GM23248 (cell line): ENCODE data around the gene NCKIPSD. TPM values are rescaled to one million over a fixed set of nuclear protein-coding genes. Genes with fewer than 3 reads are reported as not detected.

Source experiments
- DNase-seq: peaks from one replicate; pipeline ENCODE4 v3.0.0-alpha.2; 2015
- H2AFZ ChIP-seq: fragments of 200-600 bp; sonication (generic); 2 replicates; pipeline ENCODE4 v1.6.1; 2016; ENCODE audit warnings: antibody characterized with exemption
- H3F3A ChIP-seq: fragments of 200-600 bp; sonication (generic); 2 replicates; pipeline ENCODE4 v1.6.1; 2016; ENCODE audit warnings: mild to moderate bottlenecking, antibody characterized with exemption, mixed run types; ENCODE audit not compliant: insufficient read depth
- H3K27ac ChIP-seq: fragments of 200-600 bp; sonication (generic); 2 replicates; pipeline ENCODE4 v1.5.1; 2016; ENCODE audit warnings: mild to moderate bottlenecking
- H3K27me3 ChIP-seq: fragments of 200-600 bp; sonication (generic); replicated peaks from 2 replicates; pipeline ENCODE4 v1.6.1; 2016; ENCODE audit warnings: mild to moderate bottlenecking; ENCODE audit not compliant: insufficient read depth
- H3K36me3 ChIP-seq: fragments of 200-600 bp; sonication (generic); 2 replicates; pipeline ENCODE4 v1.6.1; 2016; ENCODE audit warnings: low read depth, mild to moderate bottlenecking
- H3K4me1 ChIP-seq: fragments of 200-600 bp; sonication (generic); 2 replicates; pipeline ENCODE4 v1.6.1; 2016; ENCODE audit warnings: mild to moderate bottlenecking; ENCODE audit not compliant: insufficient read depth
- H3K4me2 ChIP-seq: fragments of 200-600 bp; sonication (generic); one replicate; pipeline ENCODE4 v1.6.1; 2016; ENCODE audit warnings: mild to moderate bottlenecking; ENCODE audit not compliant: unreplicated experiment
- H3K4me3 ChIP-seq: fragments of 200-600 bp; sonication (generic); 2 replicates; pipeline ENCODE4 v1.5.1; 2016; ENCODE audit warnings: mild to moderate bottlenecking
- H3K79me2 ChIP-seq: fragments of 200-600 bp; sonication (generic); 2 replicates; pipeline ENCODE4 v1.6.1; 2016; ENCODE audit warnings: mild to moderate bottlenecking; ENCODE audit not compliant: insufficient read depth
- H3K9ac ChIP-seq: fragments of 200-600 bp; sonication (generic); 2 replicates; pipeline ENCODE4 v1.6.1; 2016; ENCODE audit warnings: mild to moderate bottlenecking
- H3K9me2 ChIP-seq: fragments of 200-600 bp; sonication (generic); 2 replicates; pipeline ENCODE4 v1.6.1; 2016; ENCODE audit warnings: mixed run types, mild to moderate bottlenecking, moderate library complexity; ENCODE audit not compliant: insufficient read depth
- H3K9me3 ChIP-seq: fragments of 200-600 bp; sonication (generic); one replicate; pipeline ENCODE4 v1.6.1; 2017; ENCODE audit warnings: low read depth
- H4K20me1 ChIP-seq: fragments of 200-600 bp; sonication (generic); 2 replicates; pipeline ENCODE4 v1.6.0; 2016; ENCODE audit not compliant: insufficient read depth
- EZH2 ChIP-seq: fragments of 200-600 bp; sonication (generic); IDR thresholded peaks from 2 replicates; pipeline ENCODE4 v1.6.1; 2018; ENCODE audit warnings: antibody characterized with exemption, mild to moderate bottlenecking; ENCODE audit not compliant: insufficient read depth, poor library complexity, severe bottlenecking
- EZH2phosphoT487 ChIP-seq: fragments of 200-600 bp; sonication (generic); IDR thresholded peaks from 2 replicates; pipeline ENCODE4 v1.6.1; 2018; ENCODE audit warnings: antibody characterized with exemption, moderate library complexity, mild to moderate bottlenecking, low read depth; ENCODE audit not compliant: insufficient read depth
- WGBS, 2 experiments: methylation state at CpG; one replicate each; pipeline ENCODE4 v1.1.6; 2015 to 2017; ENCODE audit warnings: low lambda C conversion rate in 2 of 2, low coverage in 1 of 2; ENCODE audit errors: missing lambda C conversion rate in 2 of 2; 5-methylcytosine and 5-hydroxymethylcytosine counted together
- in situ Hi-C: fragments of 300-500 bp; cut with MboI; formaldehyde crosslinking; loops from 2 replicates; pipeline ENCODE4 v1.15.0; 2020
- polyA plus RNA-seq: library from polyadenylated mRNA; unstranded; fragments of >200 nt; fragmentation: Nextera tagmentation; extraction: Ambion mirVana; gene quantifications from 2 replicates; pipeline ENCODE4 v1.2.1, GENCODE V29; 2016
- total RNA-seq: library from RNA; depleted of rRNA; stranded (reverse); fragments of >200 nt; shearing (Covaris generic); gene quantifications from 2 replicates; pipeline ENCODE4 v1.2.3, GENCODE V29; 2014

NCKIPSD gene
- total and polyA plus RNA-seq, 2 experiments from 2014 or later: 20.6 to 32.5 TPM

DNA sequence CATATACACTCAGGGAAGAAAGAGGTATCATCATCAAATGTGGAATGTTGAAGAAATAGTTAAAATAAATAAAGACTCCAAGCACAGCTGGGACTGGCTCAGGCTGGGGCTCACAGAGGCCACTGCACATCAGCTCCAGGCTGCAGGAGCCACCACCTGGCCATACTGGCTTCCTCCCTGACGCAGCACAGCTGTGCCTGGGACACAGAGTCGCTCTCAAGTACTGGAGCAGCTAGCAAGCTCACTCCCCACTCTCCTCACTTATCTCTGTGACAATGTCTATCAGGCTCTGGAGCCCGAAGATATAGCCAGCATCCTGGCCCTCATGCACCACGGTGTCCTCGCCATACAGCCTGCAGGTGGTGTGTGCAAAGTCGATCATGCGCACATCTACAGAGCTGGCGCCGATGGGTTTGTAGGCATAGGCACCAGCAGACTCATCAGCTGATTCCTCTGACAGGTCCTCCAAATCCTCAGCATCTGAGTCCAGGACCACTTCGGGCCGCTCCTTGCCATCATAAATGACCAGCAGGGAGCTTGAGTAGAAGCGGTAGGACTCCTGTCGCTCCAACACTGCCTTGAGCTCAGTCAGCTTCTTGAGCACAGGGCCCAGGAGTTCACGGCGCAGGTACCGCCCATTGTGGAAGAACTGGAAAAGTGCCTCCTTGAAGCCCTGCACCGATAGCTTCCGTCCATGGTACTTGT is 2.5 kb upstream of the NCKIPSD start:
- Histone ChIP-seq H3K79me2 (peaks cover 55% of the 10 kb centered on the region), H2AFZ (no peak overlapping the region), H3K4me1 (peaks cover 22% of the 10 kb centered on the region), H3K27ac (no peak overlapping the region), H3K9me3 (no peaks in the 10 kb centered on the region), H4K20me1 (no peaks in the 10 kb centered on the region), H3K27me3 (no peaks in the 10 kb centered on the region), H3K4me2 (no peak overlapping the region), H3F3A (peaks cover 17% of the 10 kb centered on the region), H3K4me3 (no peak overlapping the region), H3K9me2 (no peaks in the 10 kb centered on the region), H3K36me3 (peaks cover 43% of the 10 kb centered on the region), H3K9ac (no peak overlapping the region)
- TF ChIP-seq EZH2 (no peak), EZH2phosphoT487 (no peak)
- in situ Hi-C loops: no loop called here
- whole genome bisulfite sequencing, 2 experiments: 91 to 92% methylated on average over 18 of the region's 18 CpGs
- DNase-seq: no peak

- H2AFZ ChIP-seq: no peak overlapping the region
- H4K20me1 ChIP-seq: no peaks in the 10 kb centered on the region
- peaks cover 15% of the 10 kb centered on the region for H3K4me1 ChIP-seq
- no peaks in the 10 kb centered on the region for H3K9me3 ChIP-seq
- in situ Hi-C loops: no loop called here
- no peak overlapping the region for H3K27ac ChIP-seq
- WGBS, 2 experiments: 49 to 50% methylated on average over 3 of the region's 3 CpGs
- no peak overlapping the region for H3K4me3 ChIP-seq
- peaks cover 46% of the 10 kb centered on the region for H3K79me2 ChIP-seq
- no peak overlapping the region for H3K9ac ChIP-seq
- no peak for DNase-seq
- H3K27me3 ChIP-seq: no peaks in the 10 kb centered on the region
- peaks cover 15% of the 10 kb centered on the region for H3F3A ChIP-seq
- peaks cover 34% of the 10 kb centered on the region for H3K36me3 ChIP-seq
- TF ChIP-seq EZH2phosphoT487 (no peak), EZH2 (no peak)
- no peak overlapping the region for H3K4me2 ChIP-seq
- H3K9me2 ChIP-seq: no peaks in the 10 kb centered on the region
These were observed 1.5 kb upstream of the NCKIPSD start for GRCh38 chr3:48687220-48687678.

- Histone ChIP-seq H3K9me2 (no peaks in the 10 kb centered on the region), H4K20me1 (no peaks in the 10 kb centered on the region), H3F3A (peaks cover 15% of the 10 kb centered on the region), H2AFZ (peak overlapping the region; percentile 85; the same call in 1 of the 2 replicates), H3K27me3 (no peaks in the 10 kb centered on the region), H3K4me3 (peak overlapping the region; percentile 96; the same call in 1 of the 2 replicates), H3K9ac (no peak overlapping the region), H3K4me2 (no peak overlapping the region), H3K27ac (no peak overlapping the region), H3K9me3 (no peaks in the 10 kb centered on the region), H3K36me3 (peaks cover 28% of the 10 kb centered on the region), H3K4me1 (peaks cover 14% of the 10 kb centered on the region), H3K79me2 (peaks cover 40% of the 10 kb centered on the region)
- TF ChIP-seq EZH2 (no peak), EZH2phosphoT487 (no peak)
- no peak for DNase-seq
- WGBS, 2 experiments: 58 to 68% methylated on average over 9 to 10 of the region's 10 CpGs
- in situ Hi-C loops: no loop called here
These were observed 964 bp upstream of the NCKIPSD start for GRCh38 chr3:48686538-48687219.

- Histone ChIP-seq H3K9me2 (no peaks in the 10 kb centered on the region), H3K9me3 (no peaks in the 10 kb centered on the region), H3K4me1 (peaks cover 14% of the 10 kb centered on the region), H3K27me3 (no peaks in the 10 kb centered on the region), H3F3A (peaks cover 15% of the 10 kb centered on the region), H3K36me3 (peaks cover 21% of the 10 kb centered on the region; the same call in 1 of the 2 replicates), H3K4me2 (peak overlapping the region; percentile 96), H3K27ac (no peak overlapping the region), H3K4me3 (peak overlapping the region; percentile 96), H4K20me1 (no peaks in the 10 kb centered on the region), H3K79me2 (peaks cover 26% of the 10 kb centered on the region), H2AFZ (peak overlapping the region; percentile 85), H3K9ac (peak overlapping the region; percentile 84)
- 7 to 9% methylated on average over 13 of the region's 13 CpGs for WGBS, 2 experiments
- in situ Hi-C loops: no loop called here
- no peak for DNase-seq
- TF ChIP-seq EZH2 (no peak), EZH2phosphoT487 (no peak)
These were observed 467 bp downstream of the NCKIPSD start for GRCh38 chr3:48685293-48685602.
